Left colon (tissue), 2 donors: ENCODE measurements around the gene SFXN5. TPM values are rescaled to one million over a fixed set of nuclear protein-coding genes. Genes with fewer than 3 reads are reported as not detected.

ENCODE experiments used
- ATAC-seq: fragments of 200-7000 bp; cut with Tn5 transposase; one replicate; pipeline ENCODE4 v1.9.1; 2020; ENCODE audit warnings: mild to moderate bottlenecking, moderate library complexity
- DNase-seq, 2 donors: peaks; one replicate each; pipeline ENCODE4 v3.0.0-alpha.2; 2020
- intact Hi-C, 2 donors: fragments of 100-400 bp; cut with DNase I in 1 of 2; cut with micrococcal nuclease in 1 of 2; formaldehyde crosslinking; loops; one replicate each; pipeline versions ENCODE4 v1.11.2 to v1.14.0; 2022; cut with DNase I, micrococcal nuclease
- total RNA-seq, 2 donors: library from RNA; stranded (reverse); fragmentation: NEBNext Ultra II Directional; extraction: Animal tissue kit (Norgen Biotek cat#: 25700); gene quantifications; one replicate each; pipeline ENCODE4 v1.2.1, GENCODE V29; 2021
- donor health status: DM: no; HTN: no; CAD: no.
- donor health status: DM: yes; HTN: yes; CAD: no.

Gene SFXN5
- total RNA-seq, 2 donors from 2014 or later: 19.9 to 20.5 TPM

GRCh38 chr2:72991439-72991725, 80.1 kb downstream of the SFXN5 start:
- intact Hi-C loops: loop anchor here in 1 of 2 donors (5.0 kb wide), 1 partner anchor 171 kb away; no protein-coding TSS in a partner anchor
- no peak for DNase-seq
- ATAC-seq: no peak

DNA sequence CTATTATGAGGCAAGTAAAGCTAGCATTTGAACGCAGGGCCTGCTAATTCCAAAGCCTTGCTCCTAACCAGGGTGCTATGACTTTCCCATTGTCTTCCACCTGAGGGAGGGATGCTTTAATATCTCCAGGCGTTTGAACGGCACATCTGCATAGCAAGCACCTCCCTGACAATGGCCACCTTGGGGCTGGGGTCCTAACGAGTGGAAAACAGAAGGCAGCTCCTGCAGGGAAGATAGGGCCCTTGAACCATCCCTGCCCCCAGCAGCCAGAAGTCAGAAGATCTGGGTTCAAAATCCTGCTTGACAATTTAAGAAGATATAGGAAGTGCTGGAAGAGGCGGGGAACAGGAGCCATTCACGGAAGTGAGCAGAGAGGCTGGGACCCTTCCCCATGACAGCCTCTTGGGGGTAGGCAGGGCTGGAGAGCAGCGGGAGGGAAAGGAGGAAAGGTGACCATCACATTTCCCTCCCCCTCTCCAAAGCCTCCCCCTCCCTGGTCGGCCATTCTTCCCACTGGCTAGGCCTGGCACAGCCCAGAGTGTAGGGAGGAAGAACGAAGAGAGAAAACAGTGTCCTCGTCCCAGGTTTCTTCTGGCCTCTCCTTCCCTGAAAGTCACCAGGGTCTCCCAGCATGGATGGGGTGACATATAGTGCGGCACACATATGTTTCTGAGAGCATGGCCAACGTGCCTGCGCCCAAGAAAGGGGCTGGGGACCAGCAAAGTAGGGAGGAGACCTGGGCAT, 80.6 kb downstream of the SFXN5 start:
- no peak for DNase-seq
- intact Hi-C loops: loop anchor here in 1 of 2 donors (5.0 kb wide), 1 partner anchor 171 kb away; no protein-coding TSS in a partner anchor
- no peak for ATAC-seq

- intact Hi-C loops: loop anchor here in 1 of 2 donors (5.0 kb wide), 1 partner anchor 172 kb away; no protein-coding TSS in a partner anchor
- ATAC-seq (no peak), DNase-seq (no peak)
Measured at GRCh38 chr2:72989770-72990556, 81.5 kb downstream of the SFXN5 start.

DNA sequence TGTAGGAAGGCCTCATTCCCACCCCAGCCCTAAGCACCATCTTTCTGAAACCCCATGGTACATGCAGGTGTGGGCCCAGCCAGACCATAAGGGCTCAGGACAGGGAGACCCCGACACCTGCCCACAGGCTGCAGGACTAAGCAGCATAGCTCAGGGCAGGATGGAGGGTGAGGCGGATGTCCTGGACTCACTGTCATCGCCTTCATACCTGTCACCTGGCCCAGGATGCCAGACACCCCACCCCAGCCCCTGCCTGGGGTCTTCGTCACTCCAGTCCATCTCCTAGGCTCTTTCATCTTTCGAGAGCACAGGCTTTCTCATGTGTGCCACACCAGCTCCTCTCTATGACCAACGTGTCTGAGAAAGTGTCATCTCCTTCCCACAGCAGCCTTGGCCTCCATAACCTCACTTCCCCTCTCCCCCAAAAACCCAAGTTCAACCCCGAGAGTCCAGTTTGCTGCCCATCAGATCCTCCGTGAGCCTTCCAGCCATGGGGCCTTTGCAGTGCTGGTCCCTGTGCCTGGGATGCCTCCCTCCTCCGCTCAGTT, 82.7 kb downstream of the SFXN5 start:
- intact Hi-C loops: no loop called here
- ATAC-seq (no peak), DNase-seq (no peak)

DNA sequence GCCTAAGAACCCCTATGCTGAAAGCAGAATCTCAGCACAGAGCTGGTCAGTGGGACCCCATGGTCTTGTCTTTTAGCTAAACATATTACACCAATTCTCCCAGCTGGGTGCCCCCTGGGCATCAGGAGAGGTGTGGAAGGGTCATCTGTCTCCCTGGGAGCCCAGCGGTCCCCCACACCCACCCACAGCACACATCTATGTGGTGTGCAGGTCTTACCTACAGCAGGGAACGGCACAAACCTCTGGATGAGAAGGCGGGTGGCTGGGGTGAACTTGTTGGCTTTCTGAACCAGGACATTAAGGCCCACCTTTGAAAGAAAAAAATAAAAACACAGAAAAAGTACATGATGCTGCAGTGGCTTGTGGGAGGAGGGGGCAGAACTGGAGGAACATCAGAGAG, 83.5 kb downstream of the SFXN5 start:
- DNase-seq (peak in 1 of 2 donors; percentile 2), ATAC-seq (no peak)
- intact Hi-C loops: no loop called here

GRCh38 chr2:72985891-72986683, 85.4 kb downstream of the SFXN5 start:
- DNase-seq: no peak
- intact Hi-C loops: no loop called here
- no peak for ATAC-seq

DNA sequence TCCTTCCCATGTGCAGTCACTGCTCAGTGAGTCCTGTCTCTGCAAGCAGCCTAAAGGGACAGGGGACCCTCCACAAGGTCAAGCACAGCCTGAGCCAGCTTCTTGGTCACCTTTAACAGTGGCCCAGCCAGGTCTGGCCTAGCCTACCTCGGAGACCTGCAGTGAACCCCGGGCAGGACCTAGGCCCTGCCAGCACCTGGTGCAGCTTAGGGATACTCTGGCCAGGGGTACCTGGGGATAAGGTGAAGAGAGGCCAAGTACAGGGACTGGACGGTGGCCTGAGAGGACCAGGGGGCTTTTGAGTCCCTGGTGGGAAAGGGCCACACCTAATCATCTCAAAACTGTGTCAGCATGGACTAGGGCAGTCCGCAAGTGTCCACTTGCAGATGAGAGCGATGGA, 86.4 kb downstream of the SFXN5 start:
- ATAC-seq (no peak), DNase-seq (no peak)
- intact Hi-C loops: no loop called here

DNA sequence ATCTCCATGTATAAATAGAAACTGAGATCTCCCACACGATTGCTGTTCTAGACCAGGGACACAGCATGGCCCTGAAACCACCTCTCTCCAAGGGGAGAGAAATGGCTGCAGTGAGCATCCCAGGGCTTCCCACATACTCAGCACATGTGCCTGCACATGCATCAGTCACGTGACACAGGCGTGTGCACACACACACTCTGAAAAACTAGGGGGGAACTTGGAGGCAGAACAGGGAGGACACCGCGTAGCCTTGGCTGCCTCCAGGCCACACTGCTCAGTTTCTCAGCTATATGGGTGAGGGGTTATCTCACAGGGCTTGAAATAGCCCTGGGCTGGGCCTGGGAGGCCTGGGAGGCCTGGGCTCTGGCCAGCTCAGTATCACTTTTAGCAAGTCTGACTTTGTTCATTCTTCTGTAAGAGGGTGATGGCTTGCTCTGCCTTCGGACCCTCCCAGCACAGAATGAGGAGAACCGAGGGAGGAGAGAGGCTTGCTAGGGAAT, 87.3 kb downstream of the SFXN5 start:
- ATAC-seq (peak; percentile 18), DNase-seq (no peak)
- intact Hi-C loops: no loop called here

DNA sequence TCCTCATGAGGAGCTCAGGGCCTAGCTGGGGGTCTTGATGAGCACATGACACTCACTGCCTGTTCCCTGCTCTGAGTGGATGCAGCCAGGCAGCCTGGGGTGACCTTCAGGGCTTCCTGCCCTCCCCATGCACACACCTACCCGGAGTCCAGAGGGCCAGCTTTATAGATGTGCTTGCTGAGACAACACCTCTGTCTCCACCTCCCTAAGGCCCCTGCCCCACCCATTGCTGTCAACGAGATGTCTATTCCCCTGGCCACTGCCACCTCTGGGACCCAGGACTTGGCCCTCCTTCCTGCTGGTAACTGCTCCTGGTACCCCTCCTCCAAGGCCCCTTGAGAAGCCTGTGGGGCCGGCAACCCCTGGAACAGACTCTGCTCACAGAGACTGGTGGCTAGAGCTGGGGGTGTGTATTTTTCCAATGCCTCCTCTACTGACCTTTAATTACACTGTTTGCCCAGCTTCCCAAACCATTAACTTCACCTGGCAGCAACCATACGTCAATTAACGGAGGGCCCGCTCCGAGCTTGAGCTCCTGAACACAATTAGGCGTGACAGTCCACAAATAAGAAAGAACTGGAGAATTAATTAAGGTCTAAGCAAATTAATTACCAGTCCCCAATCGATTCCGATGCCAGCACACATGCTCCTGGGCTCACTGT, 87.9 kb downstream of the SFXN5 start:
- DNase-seq (peak; percentile 48 to 56), ATAC-seq (peak; percentile 95)
- intact Hi-C loops: no loop called here

- DNase-seq: no peak
- no peak for ATAC-seq
- intact Hi-C loops: no loop called here
Measured at GRCh38 chr2:72982781-72983499, 88.6 kb downstream of the SFXN5 start.

DNA sequence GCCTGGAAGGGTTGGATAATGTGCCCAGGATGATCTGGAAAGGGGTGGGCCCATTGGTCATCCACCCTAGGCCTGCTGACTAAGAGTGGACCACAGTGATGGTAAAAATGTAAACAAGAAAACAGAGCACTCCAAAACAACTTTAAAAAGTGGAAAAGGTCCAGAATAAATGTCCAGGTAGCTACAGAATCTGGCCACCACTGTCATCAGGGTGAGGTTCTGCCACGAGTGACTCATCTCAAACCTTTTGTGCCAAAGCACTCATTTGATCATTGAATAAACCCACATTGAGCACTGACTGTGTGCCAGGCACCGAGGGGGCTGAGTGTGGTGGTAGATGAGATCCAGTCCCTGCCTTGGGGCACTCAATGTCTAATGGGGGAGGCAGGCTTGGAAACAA, 89.3 kb downstream of the SFXN5 start:
- intact Hi-C loops: no loop called here
- ATAC-seq: no peak
- DNase-seq: no peak

- peak; percentile 35 for ATAC-seq
- intact Hi-C loops: no loop called here
- peak in 1 of 2 donors; percentile 57 for DNase-seq
Measured at GRCh38 chr2:72981536-72981935, 90.0 kb downstream of the SFXN5 start.

DNA sequence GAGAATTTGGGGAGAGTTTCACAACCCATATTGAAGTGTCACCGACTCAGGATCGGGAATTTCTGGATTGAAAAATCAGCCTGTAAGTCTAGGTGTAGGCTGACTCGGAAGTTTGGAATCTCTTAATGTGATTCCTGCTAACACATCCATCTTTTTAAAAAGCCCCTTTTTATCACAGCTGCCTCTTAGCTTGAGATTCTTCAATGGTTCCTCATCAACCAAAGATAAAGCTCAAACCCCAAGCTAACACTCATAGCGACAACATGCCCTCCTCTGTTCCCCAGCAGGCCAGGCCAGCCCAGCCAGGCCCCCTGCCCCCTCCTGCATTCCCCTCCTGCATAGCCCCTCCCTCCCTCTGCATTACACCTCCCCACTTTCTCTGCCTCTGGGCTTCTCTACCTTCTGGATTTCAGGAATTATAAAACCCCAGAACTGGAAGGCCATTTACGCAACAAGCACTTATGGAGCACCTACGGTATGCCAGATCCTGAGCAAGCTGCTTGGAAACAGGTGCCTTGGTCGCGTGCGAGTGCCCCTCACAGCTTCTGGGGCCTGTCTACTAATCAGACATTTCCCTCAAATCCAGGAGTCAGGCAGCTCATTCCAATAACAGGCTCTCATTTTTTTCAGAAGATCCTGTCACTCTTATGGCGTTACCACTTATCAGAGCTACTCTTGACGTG, 90.8 kb downstream of the SFXN5 start:
- intact Hi-C loops: no loop called here
- ATAC-seq: no peak
- no peak for DNase-seq

- ATAC-seq (no peak), DNase-seq (no peak)
- intact Hi-C loops: loop anchor here in 1 of 2 donors (10.0 kb wide), 1 partner anchor 85 kb away; no protein-coding TSS in a partner anchor
Measured at GRCh38 chr2:72979896-72980295, 91.6 kb downstream of the SFXN5 start.

- ATAC-seq: no peak
- DNase-seq: no peak
- intact Hi-C loops: loop anchor here in 1 of 2 donors (10.0 kb wide), 1 partner anchor 80 kb away; no protein-coding TSS in a partner anchor
Measured at GRCh38 chr2:72975017-72975416, 96.5 kb downstream of the SFXN5 start.

DNA sequence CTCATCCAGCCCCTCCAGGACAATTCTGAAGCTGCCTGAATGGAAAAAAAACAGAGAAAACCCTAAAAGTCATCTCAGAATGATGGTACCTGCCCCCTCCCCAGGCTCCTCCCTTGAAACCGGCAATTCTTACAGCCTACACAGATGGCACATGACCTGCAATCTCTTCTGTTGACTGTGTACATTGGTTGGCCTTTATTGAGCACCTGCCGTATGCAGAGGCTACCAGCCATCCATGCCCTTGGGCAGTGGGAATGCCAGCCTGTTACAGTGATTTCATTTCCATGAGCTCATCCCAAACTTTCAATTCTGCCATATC, 97.1 kb downstream of the SFXN5 start:
- no peak for DNase-seq
- intact Hi-C loops: loop anchor here in 1 of 2 donors (10.0 kb wide), 1 partner anchor 80 kb away; no protein-coding TSS in a partner anchor
- peak; percentile 60 for ATAC-seq
